ENCODE measurements around the gene FGGY. TPM values are rescaled to one million over a fixed set of nuclear protein-coding genes. Genes with fewer than 3 reads are reported as not detected.

FGGY gene
- total RNA-seq, 1 experiment from 2014 or later = 17.8 TPM

DNA sequence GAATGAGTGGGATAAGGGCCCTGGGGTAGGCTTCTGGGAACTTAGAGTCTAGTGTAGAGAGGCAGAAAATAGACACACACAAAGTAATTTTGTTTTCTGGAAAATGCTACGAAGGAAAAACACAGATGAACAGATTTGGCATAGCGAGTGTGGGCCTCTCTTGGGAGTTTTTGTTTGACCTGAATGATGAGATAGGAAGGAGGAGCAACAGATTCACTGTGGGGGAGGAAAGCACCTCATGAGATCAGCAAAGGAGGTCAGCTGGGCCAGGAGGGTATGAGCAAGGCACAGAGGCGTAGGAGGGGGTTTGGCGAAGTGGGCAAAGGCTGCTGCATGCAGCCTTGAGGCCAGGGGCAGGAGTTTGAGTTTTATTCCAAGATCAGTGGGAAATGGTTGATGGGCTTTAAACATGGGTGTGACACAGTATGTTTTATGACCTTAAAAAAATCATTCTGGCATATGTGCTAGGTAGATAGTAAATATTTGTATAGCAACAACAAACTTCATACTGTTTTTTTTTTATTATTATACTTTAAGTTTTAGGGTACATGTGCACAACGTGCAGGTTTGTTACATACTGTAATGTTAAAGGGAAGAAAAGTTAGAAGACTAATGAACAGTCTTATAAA, 57.9 kb downstream of the FGGY start:
- intact Hi-C loops (cut with micrococcal nuclease; ENCODE audit: unreplicated experiment) = no loop called here
- DNase-seq = no peak
- BruUV-seq (replicated peaks) = no TSS peak
- Histone ChIP-seq H2AFZ (no peak overlapping the region), H3K9me2 (ENCODE audit: insufficient read depth) (no peaks in the 10 kb centered on the region), H3K36me3 (ENCODE audit: low read depth) (no peaks in the 10 kb centered on the region), H3K27ac (no peak overlapping the region), H3K4me2 (no peak overlapping the region), H3K9me3 (ENCODE audit: insufficient read depth, low read depth) (no peaks in the 10 kb centered on the region), H3K4me1 (replicated peaks; ENCODE audit: insufficient read depth) (no peaks in the 10 kb centered on the region), H3K4me3 (no peak overlapping the region), H3K27me3 (ENCODE audit: insufficient read depth, low read depth) (no peaks in the 10 kb centered on the region), H4K20me1 (ENCODE audit: insufficient read depth) (no peaks in the 10 kb centered on the region), H3F3A (ENCODE audit: insufficient read depth, low read depth) (no peaks in the 10 kb centered on the region), H3K79me2 (ENCODE audit: low read depth) (no peaks in the 10 kb centered on the region)
- CTCF ChIA-PET = interaction anchor here (0.6 kb wide), 1 partner anchor 626 kb away, joined by 3 read pairs; no protein-coding TSS in a partner anchor
- POLR2A ChIA-PET (ENCODE audit: unreplicated experiment) = interaction anchor here (0.7 kb wide), 1 partner anchor 734 kb away, joined by 5 read pairs; no protein-coding TSS in a partner anchor
- TF ChIP-seq, protein P1, sequence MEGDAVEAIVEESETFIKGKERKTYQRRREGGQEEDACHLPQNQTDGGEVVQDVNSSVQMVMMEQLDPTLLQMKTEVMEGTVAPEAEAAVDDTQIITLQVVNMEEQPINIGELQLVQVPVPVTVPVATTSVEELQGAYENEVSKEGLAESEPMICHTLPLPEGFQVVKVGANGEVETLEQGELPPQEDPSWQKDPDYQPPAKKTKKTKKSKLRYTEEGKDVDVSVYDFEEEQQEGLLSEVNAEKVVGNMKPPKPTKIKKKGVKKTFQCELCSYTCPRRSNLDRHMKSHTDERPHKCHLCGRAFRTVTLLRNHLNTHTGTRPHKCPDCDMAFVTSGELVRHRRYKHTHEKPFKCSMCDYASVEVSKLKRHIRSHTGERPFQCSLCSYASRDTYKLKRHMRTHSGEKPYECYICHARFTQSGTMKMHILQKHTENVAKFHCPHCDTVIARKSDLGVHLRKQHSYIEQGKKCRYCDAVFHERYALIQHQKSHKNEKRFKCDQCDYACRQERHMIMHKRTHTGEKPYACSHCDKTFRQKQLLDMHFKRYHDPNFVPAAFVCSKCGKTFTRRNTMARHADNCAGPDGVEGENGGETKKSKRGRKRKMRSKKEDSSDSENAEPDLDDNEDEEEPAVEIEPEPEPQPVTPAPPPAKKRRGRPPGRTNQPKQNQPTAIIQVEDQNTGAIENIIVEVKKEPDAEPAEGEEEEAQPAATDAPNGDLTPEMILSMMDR (conservative IDR thresholded peaks at IDR 0.05) = no peak
- no peak for TF ChIP-seq EZH2 (IDR thresholded peaks at IDR 0.05; ENCODE audit: low read depth)

DNA sequence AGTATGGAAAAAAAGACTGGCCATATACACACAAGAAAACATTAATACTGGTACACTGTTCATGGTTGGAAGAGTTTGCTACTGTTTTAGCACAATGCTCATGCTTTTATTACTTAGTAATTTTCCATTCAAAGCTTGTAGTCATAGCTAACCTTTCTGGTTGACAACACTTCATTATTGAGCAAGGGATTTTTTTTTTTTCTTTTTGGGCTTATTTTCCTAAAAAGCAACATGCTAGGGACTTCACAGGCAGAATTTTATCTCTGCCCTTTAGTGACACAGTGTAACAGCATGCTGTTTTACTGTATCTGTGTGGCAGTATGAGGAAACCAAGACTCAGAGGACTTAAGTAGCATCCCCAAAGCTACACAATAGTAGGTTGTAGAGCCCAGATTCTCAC, 58.5 kb downstream of the FGGY start:
- H3K27me3 ChIP-seq (ENCODE audit: insufficient read depth, low read depth) = no peaks in the 10 kb centered on the region
- H3K4me2 ChIP-seq = no peak overlapping the region
- DNase-seq = peak in 1 of 2 experiments; percentile 39
- intact Hi-C loops (cut with micrococcal nuclease; ENCODE audit: unreplicated experiment) = no loop called here
- H2AFZ ChIP-seq = no peak overlapping the region
- ChIA-PET CTCF (interaction anchor here (0.6 kb wide), 1 partner anchor 626 kb away, joined by 3 read pairs; no protein-coding TSS in a partner anchor), POLR2A (ENCODE audit: unreplicated experiment) (interaction anchor here (0.7 kb wide), 1 partner anchor 735 kb away, joined by 5 read pairs; no protein-coding TSS in a partner anchor)
- no peaks in the 10 kb centered on the region for H3K36me3 ChIP-seq (ENCODE audit: low read depth)
- no peaks in the 10 kb centered on the region for H3F3A ChIP-seq (ENCODE audit: insufficient read depth, low read depth)
- no peak overlapping the region for H3K4me3 ChIP-seq
- TF ChIP-seq, protein P1 (conservative IDR thresholded peaks at IDR 0.05) = no peak
- H3K9me3 ChIP-seq (ENCODE audit: insufficient read depth, low read depth) = no peaks in the 10 kb centered on the region
- no peaks in the 10 kb centered on the region for H3K4me1 ChIP-seq (replicated peaks; ENCODE audit: insufficient read depth)
- H3K79me2 ChIP-seq (ENCODE audit: low read depth) = no peaks in the 10 kb centered on the region
- H3K27ac ChIP-seq = no peak overlapping the region
- BruUV-seq (replicated peaks) = no TSS peak
- no peaks in the 10 kb centered on the region for H3K9me2 ChIP-seq (ENCODE audit: insufficient read depth)
- H4K20me1 ChIP-seq (ENCODE audit: insufficient read depth) = no peaks in the 10 kb centered on the region

DNA sequence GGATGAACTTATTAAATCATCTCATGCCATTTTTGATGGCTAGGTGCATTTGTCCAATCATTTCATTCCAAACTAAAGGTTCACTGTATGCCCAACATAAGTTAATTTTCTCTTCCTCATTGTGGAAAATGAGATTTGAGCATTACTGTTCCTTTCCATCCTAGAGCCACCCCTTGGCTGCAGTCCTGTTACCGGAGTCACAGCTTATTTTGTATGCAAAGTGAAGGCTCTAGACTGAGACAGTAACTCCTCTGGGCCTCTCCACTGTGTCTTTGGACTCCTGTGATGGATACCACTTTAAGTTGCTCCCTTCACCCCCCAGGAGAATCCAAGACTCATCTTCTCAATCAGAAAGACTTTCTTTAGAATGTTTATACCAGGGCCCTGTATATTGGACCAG, 59.7 kb downstream of the FGGY start:
- Histone ChIP-seq H4K20me1 (ENCODE audit: insufficient read depth) (no peaks in the 10 kb centered on the region), H3K79me2 (ENCODE audit: low read depth) (no peaks in the 10 kb centered on the region), H3K4me3 (no peak overlapping the region), H3K27ac (no peak overlapping the region), H3K4me1 (replicated peaks; ENCODE audit: insufficient read depth) (no peaks in the 10 kb centered on the region), H3K36me3 (ENCODE audit: low read depth) (no peaks in the 10 kb centered on the region), H3F3A (ENCODE audit: insufficient read depth, low read depth) (no peaks in the 10 kb centered on the region), H3K27me3 (ENCODE audit: insufficient read depth, low read depth) (no peaks in the 10 kb centered on the region), H3K9me2 (ENCODE audit: insufficient read depth) (no peaks in the 10 kb centered on the region), H3K4me2 (no peak overlapping the region), H3K9me3 (ENCODE audit: insufficient read depth, low read depth) (no peaks in the 10 kb centered on the region), H2AFZ (no peak overlapping the region)
- TF ChIP-seq, protein P1 (conservative IDR thresholded peaks at IDR 0.05) = no peak
- no peak for TF ChIP-seq EZH2 (IDR thresholded peaks at IDR 0.05; ENCODE audit: low read depth)
- CTCF ChIA-PET = no interaction called here
- BruUV-seq (replicated peaks) = no TSS peak
- intact Hi-C loops (cut with micrococcal nuclease; ENCODE audit: unreplicated experiment) = no loop called here
- POLR2A ChIA-PET (ENCODE audit: unreplicated experiment) = no interaction called here
- no peak for DNase-seq
